WI38 (cell line): ENCODE measurements around the gene RPL31.

Experiments
- H3K4me3 ChIP-seq: 2 replicates; pipeline ENCODE4 v1.5.1; 2011; ENCODE audit warnings: low read depth, mild to moderate bottlenecking, control low read depth, low read length
- TF ChIP-seq, protein P1 (sequence below): IDR thresholded peaks from 2 replicates; pipeline ENCODE4 v1.5.1; 2012; ENCODE audit warnings: low read depth, mild to moderate bottlenecking, control low read depth, low read length

Gene RPL31

DNA sequence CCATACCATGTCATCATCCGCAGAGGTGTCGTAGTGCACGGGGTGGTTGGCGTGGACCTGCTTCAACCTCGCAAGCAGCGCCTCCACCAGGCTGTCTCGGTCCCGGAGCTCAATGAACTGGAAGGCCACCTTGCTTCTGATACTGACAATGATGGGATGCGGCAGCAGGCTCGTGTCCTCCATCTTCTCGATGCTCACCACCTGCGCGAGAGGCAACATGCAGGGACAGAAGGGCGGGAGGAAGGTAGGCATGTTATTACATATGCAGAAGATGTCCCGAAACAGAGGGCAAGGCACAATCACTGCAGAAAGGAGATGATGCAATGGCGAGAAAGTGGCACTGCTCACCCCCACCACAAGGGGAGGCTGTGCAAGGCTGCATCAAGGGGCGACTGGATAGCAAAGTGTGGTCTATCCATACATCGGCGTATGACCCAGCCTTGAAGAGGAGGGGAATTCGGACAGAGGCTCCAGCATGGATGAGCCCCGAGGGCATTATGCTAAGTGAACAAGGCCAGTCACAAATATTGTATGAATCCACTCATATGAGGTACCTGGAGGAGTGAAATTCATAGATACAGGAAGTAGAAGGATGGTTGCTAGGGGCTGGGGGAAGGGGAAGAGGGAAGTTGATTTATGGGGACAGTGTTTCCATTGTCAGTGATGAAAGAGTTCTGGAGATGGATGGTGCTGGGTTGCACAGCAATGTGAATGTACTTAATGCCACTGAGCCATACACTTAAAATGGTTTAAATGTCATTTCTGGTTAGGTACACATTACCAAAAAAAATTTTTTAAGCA, 36.6 kb downstream of the RPL31 start:
- TF ChIP-seq, protein P1, sequence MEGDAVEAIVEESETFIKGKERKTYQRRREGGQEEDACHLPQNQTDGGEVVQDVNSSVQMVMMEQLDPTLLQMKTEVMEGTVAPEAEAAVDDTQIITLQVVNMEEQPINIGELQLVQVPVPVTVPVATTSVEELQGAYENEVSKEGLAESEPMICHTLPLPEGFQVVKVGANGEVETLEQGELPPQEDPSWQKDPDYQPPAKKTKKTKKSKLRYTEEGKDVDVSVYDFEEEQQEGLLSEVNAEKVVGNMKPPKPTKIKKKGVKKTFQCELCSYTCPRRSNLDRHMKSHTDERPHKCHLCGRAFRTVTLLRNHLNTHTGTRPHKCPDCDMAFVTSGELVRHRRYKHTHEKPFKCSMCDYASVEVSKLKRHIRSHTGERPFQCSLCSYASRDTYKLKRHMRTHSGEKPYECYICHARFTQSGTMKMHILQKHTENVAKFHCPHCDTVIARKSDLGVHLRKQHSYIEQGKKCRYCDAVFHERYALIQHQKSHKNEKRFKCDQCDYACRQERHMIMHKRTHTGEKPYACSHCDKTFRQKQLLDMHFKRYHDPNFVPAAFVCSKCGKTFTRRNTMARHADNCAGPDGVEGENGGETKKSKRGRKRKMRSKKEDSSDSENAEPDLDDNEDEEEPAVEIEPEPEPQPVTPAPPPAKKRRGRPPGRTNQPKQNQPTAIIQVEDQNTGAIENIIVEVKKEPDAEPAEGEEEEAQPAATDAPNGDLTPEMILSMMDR: peak; percentile 56; the same call in 1 of the 2 replicates
- no peak overlapping the region for H3K4me3 ChIP-seq

DNA sequence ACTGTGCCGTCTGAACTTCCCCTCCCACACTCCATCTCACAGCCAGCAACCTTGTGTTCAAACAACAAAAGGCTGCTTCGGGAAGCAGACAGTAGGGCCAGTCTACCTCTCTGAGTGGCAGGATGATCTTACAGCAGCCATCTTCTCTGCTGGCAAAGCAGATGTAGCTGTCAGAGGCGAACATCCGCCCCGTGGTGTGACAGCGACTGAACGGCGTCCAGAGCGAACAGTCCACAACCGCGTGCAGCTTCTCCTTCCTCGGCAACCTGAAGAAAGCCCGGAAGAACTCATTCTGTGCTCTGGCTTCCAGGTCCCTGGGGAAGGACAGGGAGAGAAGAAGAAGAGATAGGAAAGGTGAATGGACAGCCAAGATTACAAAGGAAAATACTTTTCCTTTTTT, 38.0 kb downstream of the RPL31 start:
- TF ChIP-seq, protein P1: no peak
- H3K4me3 ChIP-seq: no peak overlapping the region

DNA sequence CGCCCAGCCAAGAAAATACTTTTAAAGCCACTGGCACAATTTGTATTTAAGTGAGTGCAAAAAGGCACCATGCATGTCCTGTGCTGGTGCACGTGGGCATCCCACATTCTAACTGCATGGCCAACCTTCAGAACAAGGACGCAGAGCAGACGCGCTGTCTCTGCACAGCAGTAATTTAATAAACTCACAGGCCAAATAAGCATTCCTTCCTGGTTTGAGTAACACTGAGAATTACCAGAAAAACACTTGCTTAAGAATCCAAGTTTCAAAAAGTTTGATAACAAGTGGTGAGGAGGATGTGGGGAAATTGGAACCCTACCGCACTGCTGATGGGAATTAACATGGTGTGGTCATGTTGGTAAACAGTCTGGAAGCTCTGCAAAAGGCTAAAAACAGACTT, 38.7 kb downstream of the RPL31 start:
- TF ChIP-seq, protein P1: no peak
- H3K4me3 ChIP-seq: no peak overlapping the region

DNA sequence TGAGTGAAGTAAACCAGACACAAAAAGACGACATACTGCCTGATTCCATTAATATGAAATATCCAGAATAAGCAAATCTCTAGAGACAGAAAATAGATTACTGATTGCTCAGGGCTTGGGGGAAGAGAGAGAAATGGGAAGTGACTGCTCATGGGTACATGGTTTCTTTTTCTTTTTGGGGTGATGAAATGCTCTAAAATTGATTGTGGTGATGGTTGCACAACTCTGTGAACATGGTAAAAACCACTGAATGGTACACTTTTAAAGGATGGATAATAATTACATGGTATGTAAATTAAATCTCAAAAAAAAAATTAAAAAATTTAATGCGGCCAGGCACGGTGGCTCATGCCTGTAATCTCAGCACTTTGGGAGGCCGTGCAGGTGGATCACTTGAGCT, 39.3 kb downstream of the RPL31 start:
- TF ChIP-seq, protein P1: no peak
- H3K4me3 ChIP-seq: no peak overlapping the region

DNA sequence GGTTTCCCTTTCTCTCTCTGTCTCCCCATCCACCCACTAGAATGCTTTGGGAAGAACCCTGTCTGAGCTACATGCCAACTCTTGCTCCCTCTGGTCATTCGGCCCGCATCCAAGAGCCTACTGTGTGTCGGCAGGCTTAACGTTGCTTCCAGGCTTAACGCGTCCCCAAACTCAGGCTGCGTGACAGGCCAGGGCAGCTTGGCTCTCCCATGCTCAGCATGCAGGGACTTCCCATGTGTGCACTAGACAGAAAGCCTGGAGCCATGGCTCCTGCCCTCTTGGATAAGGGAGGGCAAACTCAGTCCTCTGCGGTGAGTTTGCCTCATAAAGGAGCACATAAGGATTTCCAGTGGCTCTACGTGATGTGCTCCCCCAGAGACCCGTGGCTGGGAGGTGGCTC, 43.2 kb downstream of the RPL31 start:
- TF ChIP-seq, protein P1: no peak
- H3K4me3 ChIP-seq: no peak overlapping the region

DNA sequence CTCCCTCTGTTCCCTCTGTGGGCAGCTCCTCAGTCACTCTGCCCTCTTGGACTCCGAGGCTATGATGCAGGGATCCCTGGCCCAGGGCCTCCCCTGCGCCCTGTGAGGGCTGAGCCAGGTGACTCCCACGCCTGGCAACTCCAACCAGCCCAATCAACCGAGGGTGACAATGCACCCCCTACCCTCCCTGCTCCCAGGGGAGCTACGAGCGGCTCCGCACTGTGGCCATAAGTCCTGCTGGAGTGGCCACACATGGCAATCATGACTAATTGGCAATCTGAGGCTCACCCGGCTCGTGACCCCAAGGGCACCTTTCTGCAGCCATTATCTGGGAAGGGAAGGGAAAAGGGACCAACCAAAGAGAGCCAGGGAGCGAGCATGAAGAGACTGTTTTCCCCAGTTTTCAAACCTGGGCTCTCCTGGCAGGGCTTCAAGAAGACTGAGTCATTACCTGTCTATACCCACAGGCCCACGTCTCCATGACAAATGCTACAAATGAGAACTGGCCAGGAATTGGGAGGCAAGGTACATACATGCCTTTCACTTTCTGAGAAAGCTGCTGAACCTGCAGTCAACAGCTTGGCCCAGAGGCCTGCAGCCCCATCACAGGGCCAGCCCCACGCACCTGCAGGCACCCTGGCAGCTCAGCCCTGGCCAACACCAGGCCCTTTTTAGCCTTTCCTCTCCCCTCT, 45.1 kb downstream of the RPL31 start:
- H3K4me3 ChIP-seq: no peak overlapping the region
- TF ChIP-seq, protein P1: no peak

DNA sequence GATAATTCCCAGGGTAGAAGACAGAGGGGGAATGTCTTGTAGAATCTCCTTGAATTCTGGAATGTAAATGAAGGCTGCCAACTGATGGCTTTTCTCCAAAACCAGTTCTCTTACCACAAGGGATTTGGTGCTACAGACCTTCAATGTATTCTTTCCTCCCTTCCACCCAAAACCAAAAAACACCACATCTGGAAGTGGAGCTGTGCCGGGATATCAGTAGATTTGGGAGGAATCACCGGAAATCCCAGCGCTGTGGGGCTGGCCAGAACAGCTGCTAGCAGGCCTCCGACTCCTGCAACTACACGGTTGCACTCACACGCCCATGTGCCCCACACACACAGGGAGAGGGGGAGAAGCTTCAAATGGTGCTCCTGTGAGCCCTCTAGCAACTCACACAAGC, 45.7 kb downstream of the RPL31 start:
- TF ChIP-seq, protein P1: no peak
- H3K4me3 ChIP-seq: no peak overlapping the region
